HG03095 (cell line): Measurements from ENCODE around the gene PLIN5.

Experiments
- ATAC-seq: cut with Tn5 transposase; IDR thresholded peaks from one replicate; pipeline ENCODE4 v1.9.1; 2021; ENCODE audit warnings: moderate library complexity; ENCODE audit not compliant: unreplicated experiment

Gene PLIN5

GRCh38 chr19:4507804-4508203 is 27.2 kb downstream of the PLIN5 start:
- no peak for ATAC-seq

- ATAC-seq: no peak
Measured at GRCh38 chr19:4507150-4507452, 27.9 kb downstream of the PLIN5 start.

- ATAC-seq: no peak
Measured at GRCh38 chr19:4506449-4507149, 28.4 kb downstream of the PLIN5 start.

GRCh38 chr19:4505570-4506448 is 29.2 kb downstream of the PLIN5 start:
- no peak for ATAC-seq

GRCh38 chr19:4504891-4505569 is 30.0 kb downstream of the PLIN5 start:
- ATAC-seq: no peak

GRCh38 chr19:4504297-4504701 is 30.7 kb downstream of the PLIN5 start:
- no peak for ATAC-seq

GRCh38 chr19:4503825-4504170 is 31.2 kb downstream of the PLIN5 start:
- no peak for ATAC-seq

- ATAC-seq: no peak
Measured at GRCh38 chr19:4503132-4503824, 31.7 kb downstream of the PLIN5 start.

- ATAC-seq: no peak
Measured at GRCh38 chr19:4502282-4503131, 32.5 kb downstream of the PLIN5 start.

- no peak for ATAC-seq
Measured at GRCh38 chr19:4501691-4502090, 33.3 kb downstream of the PLIN5 start.

- no peak for ATAC-seq
Measured at GRCh38 chr19:4500841-4501591, 34.0 kb downstream of the PLIN5 start.

- no peak for ATAC-seq
Measured at GRCh38 chr19:4499855-4500254, 35.2 kb downstream of the PLIN5 start.

GRCh38 chr19:4499318-4499717 is 35.7 kb downstream of the PLIN5 start:
- no peak for ATAC-seq

- ATAC-seq: no peak
Measured at GRCh38 chr19:4498694-4499093, 36.3 kb downstream of the PLIN5 start.

GRCh38 chr19:4497770-4498389 is 37.1 kb downstream of the PLIN5 start:
- no peak for ATAC-seq

- no peak for ATAC-seq
Measured at GRCh38 chr19:4496304-4496703, 38.7 kb downstream of the PLIN5 start.

- no peak for ATAC-seq
Measured at GRCh38 chr19:4495471-4495870, 39.6 kb downstream of the PLIN5 start.

GRCh38 chr19:4494691-4495064 is 40.3 kb downstream of the PLIN5 start:
- ATAC-seq: no peak

GRCh38 chr19:4493929-4494690 is 40.9 kb downstream of the PLIN5 start:
- ATAC-seq: no peak
